ENCODE measurements around the gene FRRS1L. TPM values are rescaled to one million over a fixed set of nuclear protein-coding genes. Genes with fewer than 3 reads are reported as not detected.

The FRRS1L gene
- total RNA-seq, 6 donors from 2014 or later = 0.06 to 0.13 (median 0.10) TPM; not detected in 3

DNA sequence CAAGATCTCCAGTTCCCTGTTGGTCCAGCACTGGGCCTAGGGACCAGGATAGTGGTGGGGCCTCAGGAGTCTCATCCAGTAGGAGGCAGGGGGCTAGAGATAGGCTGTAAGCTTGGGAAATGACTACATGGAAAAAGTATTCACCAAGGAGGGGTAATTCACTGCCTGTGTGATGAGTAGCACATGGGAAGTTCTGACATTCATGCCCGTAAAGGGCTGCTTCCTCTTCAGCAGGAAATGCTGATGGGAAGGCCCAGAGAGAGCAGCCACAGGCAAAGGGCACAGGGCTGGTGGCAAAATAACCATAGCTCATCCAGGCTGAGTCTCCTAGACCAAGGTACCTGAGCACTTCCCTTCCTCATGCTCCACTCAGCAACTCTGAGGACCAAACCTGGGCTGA is 23.1 kb upstream of the FRRS1L start:
- ATAC-seq (ENCODE audit: low FRiP score in 2 of 2) (no peak), DNase-seq (no peak)
- no peak for TF ChIP-seq POLR2A (IDR thresholded peaks at IDR 0.05)
- TF ChIP-seq, protein P1, sequence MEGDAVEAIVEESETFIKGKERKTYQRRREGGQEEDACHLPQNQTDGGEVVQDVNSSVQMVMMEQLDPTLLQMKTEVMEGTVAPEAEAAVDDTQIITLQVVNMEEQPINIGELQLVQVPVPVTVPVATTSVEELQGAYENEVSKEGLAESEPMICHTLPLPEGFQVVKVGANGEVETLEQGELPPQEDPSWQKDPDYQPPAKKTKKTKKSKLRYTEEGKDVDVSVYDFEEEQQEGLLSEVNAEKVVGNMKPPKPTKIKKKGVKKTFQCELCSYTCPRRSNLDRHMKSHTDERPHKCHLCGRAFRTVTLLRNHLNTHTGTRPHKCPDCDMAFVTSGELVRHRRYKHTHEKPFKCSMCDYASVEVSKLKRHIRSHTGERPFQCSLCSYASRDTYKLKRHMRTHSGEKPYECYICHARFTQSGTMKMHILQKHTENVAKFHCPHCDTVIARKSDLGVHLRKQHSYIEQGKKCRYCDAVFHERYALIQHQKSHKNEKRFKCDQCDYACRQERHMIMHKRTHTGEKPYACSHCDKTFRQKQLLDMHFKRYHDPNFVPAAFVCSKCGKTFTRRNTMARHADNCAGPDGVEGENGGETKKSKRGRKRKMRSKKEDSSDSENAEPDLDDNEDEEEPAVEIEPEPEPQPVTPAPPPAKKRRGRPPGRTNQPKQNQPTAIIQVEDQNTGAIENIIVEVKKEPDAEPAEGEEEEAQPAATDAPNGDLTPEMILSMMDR (IDR thresholded peaks at IDR 0.05) = no peak
- TF ChIP-seq EP300 (IDR thresholded peaks at IDR 0.05) = no peak
- TF ChIP-seq POLR2AphosphoS5 (IDR thresholded peaks at IDR 0.05) = no peak
- Histone ChIP-seq H3K27ac (no peak overlapping the region), H3K4me3 (no peak overlapping the region), H3K4me1 (no peaks in the 10 kb centered on the region), H3K27me3 (no peaks in the 10 kb centered on the region), H3K9me3 (no peaks in the 10 kb centered on the region), H3K36me3 (no peaks in the 10 kb centered on the region)
- 56 to 78% methylated on average over 1 of the region's 1 CpG for WGBS, 2 donors

DNA sequence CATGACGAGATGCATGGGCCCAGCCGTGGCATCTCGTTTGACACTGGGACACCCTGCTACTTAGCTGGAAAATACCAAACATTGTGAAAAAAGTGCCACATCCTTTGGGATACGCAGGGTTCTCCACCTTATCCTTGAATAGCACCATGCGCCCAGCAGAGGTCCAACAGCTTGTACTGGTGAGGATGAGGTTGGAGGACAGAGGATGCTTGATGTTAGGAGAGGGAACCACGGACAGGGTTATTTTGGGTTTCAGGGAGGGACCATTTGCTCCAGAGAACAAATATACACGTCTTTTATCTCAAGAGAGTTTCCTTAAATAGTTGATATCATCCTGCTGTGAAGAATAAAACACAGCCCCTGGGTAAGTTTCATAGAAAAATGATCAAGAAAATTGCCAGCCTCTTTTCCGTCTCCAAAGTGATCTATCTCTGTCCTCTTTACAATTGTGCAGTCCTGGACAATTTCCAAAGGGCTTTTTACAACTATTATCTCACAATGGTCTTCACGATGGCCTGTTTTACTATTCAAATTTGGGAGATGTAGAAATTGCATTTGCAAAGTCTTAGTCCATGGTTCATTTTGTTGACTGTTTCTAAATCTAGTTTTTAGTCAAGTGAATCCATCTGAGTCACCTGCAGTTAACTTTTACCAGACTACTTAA is 19.9 kb upstream of the FRRS1L start:
- H3K4me3 ChIP-seq = no peak overlapping the region
- H3K36me3 ChIP-seq = no peaks in the 10 kb centered on the region
- H3K9me3 ChIP-seq = no peaks in the 10 kb centered on the region
- H3K27me3 ChIP-seq = no peaks in the 10 kb centered on the region
- no peak for TF ChIP-seq POLR2A (IDR thresholded peaks at IDR 0.05)
- TF ChIP-seq EP300 (IDR thresholded peaks at IDR 0.05) = no peak
- no peak for TF ChIP-seq POLR2AphosphoS5 (IDR thresholded peaks at IDR 0.05)
- TF ChIP-seq, protein P1 (IDR thresholded peaks at IDR 0.05) = no peak
- ATAC-seq (ENCODE audit: low FRiP score in 2 of 2) (no peak), DNase-seq (no peak)
- WGBS, 2 donors = 68 to 72% methylated on average over 9 of the region's 9 CpGs
- H3K27ac ChIP-seq = no peak overlapping the region
- no peaks in the 10 kb centered on the region for H3K4me1 ChIP-seq

DNA sequence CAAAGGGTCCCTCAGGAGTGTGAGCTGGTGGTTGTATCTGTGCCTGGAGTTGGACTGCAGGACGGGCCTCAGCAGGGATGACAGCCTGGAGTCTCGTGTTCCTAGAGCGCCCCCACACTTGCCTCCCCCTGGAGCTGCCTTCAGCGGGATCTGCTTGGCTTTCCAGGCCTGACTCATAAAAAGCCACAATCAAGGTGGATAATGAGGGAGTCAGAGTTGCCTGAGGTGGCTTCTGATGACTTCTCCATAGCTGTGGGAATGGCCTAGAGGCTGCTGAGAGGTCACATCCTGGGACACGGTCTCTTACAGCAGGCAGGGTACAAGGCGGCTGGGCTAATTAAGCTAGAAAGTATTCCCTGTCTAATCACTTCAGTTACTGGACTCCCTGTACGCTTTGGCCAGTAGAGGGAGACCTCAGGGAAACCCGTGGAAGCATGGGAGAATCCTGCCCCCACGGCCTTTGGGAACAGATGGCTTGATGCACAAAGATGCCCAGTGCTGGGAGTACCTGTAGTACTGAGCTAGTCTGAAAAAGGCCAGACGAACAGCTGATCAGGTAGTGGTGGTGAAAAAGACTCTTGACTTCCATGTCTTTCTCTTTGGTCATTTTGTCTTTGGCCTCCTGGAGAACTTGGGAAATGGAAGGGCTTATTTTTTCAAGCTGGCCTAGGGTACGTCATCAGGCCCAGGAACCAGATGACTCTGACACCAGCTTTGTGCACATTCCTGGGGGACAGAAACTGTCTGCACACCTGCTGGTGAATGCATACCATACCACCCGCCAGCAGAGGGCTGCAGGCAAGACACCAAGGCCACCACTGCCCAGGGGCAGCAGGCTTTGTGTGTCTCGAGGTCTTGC is 16.1 kb upstream of the FRRS1L start:
- Histone ChIP-seq H3K4me1 (no peaks in the 10 kb centered on the region), H3K4me3 (no peak overlapping the region), H3K36me3 (no peaks in the 10 kb centered on the region), H3K27ac (no peak overlapping the region), H3K9me3 (no peaks in the 10 kb centered on the region), H3K27me3 (no peaks in the 10 kb centered on the region)
- TF ChIP-seq POLR2AphosphoS5 (IDR thresholded peaks at IDR 0.05) (no peak), POLR2A (IDR thresholded peaks at IDR 0.05) (no peak), EP300 (IDR thresholded peaks at IDR 0.05) (no peak)
- TF ChIP-seq, protein P1 (IDR thresholded peaks at IDR 0.05) = peak in 1 of 6 experiments; percentile 10
- DNase-seq = peak in 1 of 2 donors; percentile 39
- no peak for ATAC-seq (ENCODE audit: low FRiP score in 2 of 2)
- WGBS, 2 donors = 70 to 77% methylated on average over 10 to 13 of the region's 13 CpGs

DNA sequence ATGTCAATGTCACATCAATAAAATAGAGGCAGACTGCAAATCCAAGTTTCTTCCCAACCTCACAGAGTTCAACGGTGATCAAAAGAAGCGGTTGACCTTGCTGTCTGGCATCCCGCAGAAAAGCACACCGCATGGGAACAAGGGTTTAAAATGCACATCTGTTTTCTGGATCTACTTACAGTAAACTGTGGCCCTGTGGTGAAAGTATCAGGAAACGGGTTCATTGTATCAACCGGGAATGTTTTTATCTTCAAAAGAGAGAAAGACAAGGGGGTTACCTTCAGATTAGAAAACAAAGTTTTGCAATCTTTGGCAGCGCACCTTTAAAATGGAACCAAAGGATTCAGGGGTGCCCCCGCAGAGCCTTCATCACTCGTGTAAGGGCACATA is 15.5 kb upstream of the FRRS1L start:
- H3K27ac ChIP-seq = no peak overlapping the region
- H3K27me3 ChIP-seq = no peaks in the 10 kb centered on the region
- H3K4me1 ChIP-seq = no peaks in the 10 kb centered on the region
- no peak overlapping the region for H3K4me3 ChIP-seq
- no peaks in the 10 kb centered on the region for H3K36me3 ChIP-seq
- DNase-seq (no peak), ATAC-seq (ENCODE audit: low FRiP score in 2 of 2) (no peak)
- no peaks in the 10 kb centered on the region for H3K9me3 ChIP-seq
- no peak for TF ChIP-seq EP300 (IDR thresholded peaks at IDR 0.05)
- TF ChIP-seq POLR2A (IDR thresholded peaks at IDR 0.05) = no peak
- no peak for TF ChIP-seq POLR2AphosphoS5 (IDR thresholded peaks at IDR 0.05)
- TF ChIP-seq, protein P1 (IDR thresholded peaks at IDR 0.05) = no peak
- WGBS, 2 donors = 84 to 88% methylated on average over 9 of the region's 9 CpGs
